ENCODE measurements around the gene HSD17B12.
"Not testable (repeated sequence)": the region's sequence is repeated elsewhere in the genome, so short reads cannot be mapped to it uniquely, and the experiment has no call there.

- not testable (repeated sequence) for TF ChIP-seq CTCF, POLR2A, POLR2AphosphoS5 (IDR thresholded peaks at IDR 0.05)
Measured at GRCh38 chr11:43768654-43769053, 88.1 kb downstream of the HSD17B12 start.
